ENCODE data around the gene CIB2.
A peak's percentile ranks its signal among the peaks of the same experiment; 100 is the strongest.

CIB2 gene

DNA sequence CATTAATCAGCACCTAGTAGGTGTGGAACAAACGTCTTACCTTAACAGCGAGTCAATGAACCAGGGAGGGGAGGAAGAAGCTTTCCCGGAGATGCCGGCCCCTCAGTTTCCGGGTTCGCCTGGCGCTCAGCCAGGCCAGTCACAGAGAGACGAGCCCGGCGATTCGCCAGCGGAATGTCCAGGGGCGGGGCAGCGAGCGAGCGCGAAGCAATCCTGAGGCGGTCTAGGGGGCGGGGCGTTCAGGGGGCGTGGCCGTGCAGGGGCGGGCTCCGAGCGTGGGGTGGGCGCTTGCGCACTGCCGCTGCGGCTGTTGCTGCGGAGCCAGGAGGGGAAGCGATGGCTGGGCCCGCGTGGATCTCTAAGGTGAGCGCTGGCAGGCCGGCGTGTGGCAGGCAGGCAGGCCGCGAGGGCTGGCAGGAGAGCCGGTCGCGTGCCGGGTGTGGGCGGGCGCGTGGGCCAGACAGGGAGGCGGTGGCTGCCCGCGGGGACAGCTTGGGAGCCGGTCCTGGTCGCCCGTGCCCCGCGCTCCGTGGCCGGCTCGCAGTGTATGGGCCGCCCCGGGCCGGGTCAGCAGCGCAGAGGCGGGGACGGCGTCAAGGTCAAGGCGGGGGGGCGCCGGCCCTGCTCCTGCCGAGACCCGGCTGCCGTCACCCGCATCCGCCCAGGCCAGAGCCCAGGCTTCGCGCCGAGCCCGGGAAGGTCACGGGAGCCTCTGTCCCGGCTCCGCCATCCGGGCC lies 18.0 kb upstream of the CIB2 start, which contains the start of gene IDH3A:
Gene IDH3A, plus strand, starts transcription at position 295 of the 737 bp plus-strand sequence. Its CDS starts 42 bp downstream, at position 337.
- DNase-seq, result peak; percentile 94 to 98

DNA sequence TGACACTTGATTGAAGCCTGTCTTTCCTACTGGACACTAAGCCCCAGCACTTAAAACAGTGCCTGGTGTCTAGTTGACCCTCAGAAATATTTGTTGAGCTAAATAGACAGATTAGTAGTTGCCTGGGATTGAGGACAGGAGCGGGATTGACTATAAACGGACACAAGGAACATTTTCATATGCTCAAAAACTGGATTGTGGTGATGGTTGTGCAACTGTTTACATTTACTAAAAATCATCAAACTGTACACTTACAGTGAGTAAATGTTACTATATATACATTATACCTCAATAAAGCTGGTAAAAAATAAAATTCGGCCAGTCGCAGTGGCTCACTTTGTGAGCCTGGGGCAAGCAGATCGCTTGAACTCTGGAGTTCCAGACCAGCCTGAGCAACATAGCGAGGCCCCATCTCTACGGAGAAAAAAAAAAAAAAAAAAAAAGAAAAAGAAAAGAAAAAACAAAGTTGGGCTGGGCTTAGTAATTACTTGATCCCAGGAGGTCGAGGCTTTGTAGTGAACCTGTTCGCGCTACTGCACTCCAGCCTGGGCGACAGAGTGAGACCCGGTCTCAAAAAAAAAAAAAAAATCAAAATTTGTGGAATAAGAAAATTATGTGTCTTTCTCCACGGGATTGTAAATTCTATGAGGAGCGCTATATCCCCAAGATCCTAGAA lies 17.3 kb upstream of the CIB2 start:
- no peak for DNase-seq

DNA sequence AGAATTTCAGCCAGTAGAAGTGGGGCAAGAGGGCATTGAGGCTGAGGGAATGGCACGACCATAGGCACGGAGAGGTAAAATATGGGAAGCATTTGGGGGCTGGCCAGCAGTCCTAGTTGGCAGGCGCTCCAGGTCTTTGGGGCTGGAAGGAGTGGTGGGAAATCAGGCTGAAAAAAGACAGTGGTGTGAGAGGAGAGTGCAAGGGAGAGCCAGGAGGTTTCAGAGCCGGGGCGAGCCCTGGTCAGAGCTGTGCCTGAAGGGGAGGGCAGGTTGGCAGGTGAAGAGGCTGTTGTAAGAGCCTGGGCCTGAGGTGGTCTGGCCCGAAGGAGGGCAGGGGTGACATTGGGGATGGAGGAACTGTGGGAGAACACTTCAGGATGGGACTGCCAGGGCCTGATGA lies 16.3 kb upstream of the CIB2 start:
- no peak for DNase-seq

DNA sequence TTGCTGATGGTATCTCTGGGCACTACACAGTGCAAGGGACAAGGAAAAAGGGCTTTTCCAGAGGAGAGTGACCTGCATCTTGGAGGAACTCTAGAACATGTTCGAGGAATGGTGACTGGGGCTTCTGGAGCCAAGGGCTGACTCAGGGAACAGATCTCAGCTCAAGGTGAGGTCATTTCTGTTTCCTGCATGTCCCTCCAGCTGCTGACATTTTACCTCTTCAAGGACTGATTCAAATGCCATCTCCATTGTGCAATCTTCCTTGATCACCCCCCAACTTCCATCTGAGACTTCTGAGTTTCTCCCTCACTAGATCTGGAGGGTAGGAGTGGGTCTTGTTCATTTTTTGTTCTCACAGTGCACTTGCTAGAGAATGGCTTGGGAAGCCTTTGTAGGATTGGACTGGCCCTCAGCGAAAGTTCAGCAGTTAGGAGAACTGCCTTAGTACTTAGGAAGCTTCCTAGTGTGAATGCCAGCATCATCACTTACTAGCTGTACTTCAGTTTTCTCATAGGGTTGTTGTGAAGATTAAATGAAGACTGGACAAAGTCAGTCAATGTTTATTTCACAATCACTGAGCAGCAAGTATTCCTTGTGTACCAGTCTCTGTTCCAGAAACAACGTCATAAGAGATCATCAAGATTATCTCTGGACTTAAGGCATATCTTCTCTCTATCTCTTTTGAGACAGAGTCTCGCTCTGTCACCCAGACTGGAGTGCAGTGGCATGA lies 15.3 kb upstream of the CIB2 start:
- no peak for DNase-seq

DNA sequence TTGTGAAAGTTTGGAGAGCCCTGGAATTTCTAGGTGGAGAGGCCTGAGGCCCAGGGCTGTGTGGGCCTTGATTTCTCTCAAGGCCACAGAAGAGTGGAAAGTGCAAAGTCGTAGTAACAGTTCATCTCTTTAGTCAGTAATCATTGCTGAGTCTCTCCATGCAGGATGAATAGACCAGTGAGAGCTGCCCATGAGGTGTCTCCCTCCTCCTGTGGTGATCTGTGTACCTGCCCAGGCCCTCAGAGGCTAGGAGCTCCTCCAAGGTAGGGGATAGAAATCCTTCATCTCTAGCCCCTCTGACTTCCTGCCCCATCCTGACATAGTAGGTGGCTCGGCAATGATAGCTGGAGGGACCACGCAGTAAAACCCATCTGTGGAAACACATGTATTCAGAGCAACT lies 11.1 kb upstream of the CIB2 start:
- no peak for DNase-seq

DNA sequence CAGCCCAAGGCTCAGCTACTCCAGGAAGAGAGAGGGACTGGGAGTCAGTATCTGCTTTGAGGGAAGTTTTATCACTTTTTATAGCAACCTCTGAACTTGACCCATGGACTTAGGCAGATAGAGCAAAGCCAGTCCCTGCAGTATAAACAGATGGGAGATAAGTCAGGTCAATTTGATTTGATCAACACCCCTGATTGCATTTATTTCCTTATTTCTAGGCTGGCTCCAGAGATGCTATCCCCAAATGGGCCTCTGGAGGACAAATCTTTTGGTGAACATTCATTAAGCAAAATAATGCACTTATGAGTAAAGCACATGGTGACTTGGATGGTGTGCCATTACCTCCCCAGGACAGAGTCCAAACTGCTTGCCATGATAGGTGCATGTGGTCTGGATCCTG lies 9.0 kb upstream of the CIB2 start:
- no peak for DNase-seq

DNA sequence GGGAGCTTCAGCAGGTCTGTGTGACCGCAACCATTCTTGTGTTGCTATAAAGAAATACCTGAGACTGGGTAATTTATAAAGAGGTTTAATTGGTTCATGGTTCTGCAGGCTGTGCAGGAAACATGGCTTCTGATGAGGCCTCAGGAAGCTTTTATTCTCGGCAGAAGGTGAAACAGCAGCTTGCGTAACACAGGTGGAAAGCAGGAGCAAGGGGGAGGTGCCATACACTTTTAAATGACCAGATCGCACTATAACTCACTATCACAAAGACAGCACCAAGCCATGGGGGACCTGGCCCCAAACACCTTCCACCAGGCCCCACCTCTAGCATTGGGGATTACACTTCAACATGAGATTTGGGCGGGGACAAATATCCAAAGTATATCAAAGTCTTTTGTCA lies 8.3 kb upstream of the CIB2 start:
- no peak for DNase-seq

DNA sequence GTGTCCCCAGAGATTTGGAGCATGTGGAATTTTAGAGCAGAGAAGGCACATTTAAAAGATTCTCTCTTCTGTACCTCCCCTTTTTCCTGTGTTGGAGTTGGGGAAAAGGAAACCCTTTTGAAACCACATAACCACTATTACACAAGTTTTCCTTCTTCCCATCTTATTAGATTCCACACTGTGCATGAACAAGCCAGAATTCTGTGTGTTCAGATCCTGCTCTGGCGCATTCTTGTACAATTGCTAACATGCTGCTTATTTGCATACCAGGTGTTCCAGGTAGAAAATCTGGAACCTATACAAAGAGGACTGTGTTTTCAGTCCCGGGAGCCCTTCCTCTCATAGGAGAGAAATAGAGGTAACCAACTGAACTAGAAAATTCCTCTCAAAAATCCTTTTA lies 2.6 kb upstream of the CIB2 start:
- DNase-seq, result no peak

DNA sequence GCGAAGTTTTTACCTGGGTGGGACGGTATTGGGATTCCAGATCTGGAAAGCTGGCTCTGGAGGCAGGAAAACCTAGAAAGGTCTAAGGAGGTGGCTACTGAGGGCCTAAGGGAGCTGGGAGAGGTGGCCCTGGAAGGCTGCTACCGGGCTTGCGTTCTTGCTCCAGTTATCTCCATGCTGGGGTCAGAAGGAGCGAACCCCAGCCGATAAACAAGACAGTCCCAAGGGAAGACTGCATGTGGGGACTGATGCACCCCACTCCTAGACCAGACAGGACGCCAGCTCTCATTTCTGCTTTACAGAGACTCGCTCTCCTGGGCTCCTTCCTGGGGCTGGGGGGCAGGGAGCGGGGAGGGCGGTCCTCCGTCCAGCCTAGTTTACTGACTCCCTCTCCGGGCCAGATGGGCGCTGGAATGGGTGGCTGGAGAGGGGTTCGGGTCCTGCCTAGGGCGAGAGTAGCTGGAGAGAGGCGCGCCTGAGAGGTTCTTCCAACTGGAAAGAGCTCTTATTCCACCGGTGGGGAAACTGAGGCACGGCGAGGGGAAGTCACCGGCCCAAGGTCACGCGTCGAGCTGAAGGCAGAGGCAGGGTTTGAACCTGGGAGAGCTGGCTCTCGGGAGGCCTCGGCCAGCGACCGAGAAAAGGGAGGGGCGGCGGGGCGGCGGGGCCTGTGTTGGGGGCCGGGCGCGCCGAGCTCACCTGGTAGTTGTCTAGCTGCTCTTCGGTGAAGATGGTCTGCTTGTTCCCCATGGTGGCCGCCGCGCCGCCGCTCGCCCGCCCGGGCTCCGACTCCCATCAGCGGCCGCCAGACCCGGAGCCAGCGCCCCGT lies 565 bp downstream of the CIB2 start:
- no peak for DNase-seq

DNA sequence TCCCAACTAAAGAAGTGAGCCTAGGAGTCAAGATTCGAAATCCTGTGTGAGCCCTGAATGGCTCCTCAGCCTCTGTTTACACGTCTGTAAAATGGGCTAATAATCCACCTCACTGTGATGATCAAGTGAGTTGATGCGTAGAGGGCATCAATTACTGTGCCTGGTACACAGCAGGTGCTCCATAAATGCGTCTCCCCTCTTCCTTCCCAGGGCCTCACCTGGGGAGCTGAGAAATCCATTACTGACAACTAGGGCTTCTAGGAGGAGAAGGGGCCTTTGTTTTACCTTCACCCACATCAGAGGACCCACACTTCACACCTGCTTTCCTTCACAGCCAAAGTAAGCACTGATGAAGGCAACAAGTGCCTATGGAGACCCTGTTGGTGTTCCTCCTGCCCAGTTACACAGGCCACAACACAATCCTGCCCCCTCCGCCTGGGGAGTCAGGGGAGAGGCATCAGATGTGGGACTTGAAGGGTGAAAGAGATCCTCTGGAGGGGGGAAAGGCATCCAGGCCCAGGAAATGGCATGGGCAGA lies 1.4 kb downstream of the CIB2 start:
- DNase-seq, result no peak

DNA sequence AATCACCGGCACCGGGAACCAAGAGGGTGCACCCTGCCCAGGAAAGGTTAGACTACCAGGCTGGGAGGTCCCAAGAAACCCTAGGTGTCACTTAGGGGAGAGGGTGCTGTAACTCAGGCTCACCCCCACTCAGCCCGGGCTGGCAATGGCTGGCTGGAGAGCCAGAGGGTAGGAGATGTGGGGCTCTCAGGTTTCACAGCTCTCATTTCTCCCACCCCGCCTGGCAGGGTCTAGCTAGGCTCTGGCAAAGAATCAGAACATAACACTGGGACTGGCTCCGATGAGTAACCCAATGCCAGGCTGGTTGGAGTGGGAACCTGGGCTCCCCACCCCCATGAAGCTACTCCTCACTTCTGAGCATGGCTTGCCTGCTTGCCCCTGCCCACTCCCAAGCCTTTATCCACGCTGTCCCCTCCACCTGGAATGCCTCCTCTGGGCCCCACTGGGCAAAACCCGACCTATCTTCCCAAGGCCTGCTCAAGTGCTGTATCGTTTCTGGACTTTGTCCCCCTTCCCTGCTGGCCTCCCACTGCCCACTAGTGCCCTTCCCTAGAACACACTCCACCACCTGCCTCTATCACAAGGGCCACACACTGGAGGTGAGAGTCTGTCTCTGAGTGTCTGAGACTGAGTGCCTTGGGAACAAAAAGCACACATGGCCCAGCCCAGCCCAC lies 2.0 kb downstream of the CIB2 start:
- DNase-seq, result no peak

DNA sequence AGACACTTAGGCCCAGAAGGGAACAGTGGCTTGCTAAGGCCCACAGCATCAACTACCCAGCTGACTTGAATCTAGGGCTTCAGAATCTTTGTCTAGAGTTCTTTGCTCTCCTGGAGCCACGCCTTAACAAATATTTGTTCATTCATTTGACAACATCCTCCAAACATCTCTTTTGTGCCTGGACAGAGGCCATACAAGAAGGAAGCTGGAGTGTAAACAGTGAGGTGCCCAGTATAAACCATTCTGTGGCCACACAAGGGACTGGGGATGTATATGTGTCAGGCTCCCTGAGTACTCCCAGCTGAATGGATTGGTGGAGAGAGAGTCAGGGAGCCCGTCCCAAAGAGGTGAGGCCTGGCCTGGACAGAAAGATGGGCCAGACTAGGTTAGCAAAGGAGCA lies 3.4 kb downstream of the CIB2 start:
- no peak for DNase-seq

DNA sequence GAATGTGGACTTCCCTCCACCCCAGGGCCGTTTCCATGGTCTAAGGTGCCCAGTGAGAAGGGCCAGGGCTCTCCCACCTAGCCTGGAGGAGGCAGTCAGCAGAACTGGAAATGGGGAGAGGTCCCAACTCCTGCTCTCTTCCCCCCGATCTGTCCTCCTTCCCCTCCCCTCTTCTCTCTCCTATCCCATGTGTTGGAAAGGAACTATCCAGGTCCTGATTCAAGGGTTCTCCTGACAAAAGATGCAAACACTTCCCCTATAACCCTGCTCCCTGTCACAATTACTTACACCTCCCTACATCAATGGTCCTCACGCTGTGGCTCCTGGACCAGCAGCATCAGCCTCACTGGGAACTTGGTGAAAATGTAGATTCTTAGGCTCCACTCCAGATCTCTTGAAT lies 6.0 kb downstream of the CIB2 start:
- DNase-seq, result no peak

DNA sequence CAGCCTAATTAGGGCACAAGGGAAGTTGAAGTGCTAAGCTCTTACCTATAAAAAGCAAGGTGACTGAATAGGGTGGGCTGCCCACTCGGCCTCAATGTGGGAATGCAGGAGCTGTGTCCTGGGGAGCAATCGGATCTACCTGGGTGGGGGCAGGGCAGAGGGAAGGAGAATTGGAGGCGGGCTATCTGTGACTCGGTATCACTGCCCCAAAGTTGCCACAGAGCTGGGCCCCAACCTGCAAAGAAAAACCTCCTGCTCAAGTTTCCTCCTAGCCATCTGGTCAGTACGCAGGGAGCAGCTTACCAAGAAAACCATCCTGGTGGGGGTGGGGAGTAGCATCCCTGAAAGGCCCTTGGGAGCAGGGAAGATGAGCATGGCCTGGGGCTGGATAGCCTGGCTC lies 10.7 kb downstream of the CIB2 start:
- no peak for DNase-seq

DNA sequence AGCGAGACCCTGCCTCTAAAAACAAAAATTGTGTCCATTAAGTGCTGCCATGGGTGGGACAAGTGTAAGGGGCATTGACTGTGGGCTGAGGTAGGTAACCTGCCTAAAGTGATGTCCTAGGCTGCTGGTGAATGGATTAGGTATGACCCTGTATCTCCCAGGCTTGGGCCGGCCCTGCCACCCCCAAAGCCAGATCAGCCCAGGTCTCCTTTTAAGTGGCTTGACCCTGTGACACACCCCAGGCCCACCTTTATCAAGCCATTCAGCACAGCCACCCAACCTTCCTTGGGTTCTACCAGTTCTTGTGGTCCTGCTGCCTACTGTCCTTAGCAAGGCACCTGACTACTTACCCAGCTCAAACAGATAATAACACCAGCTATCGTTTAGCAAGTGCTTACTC lies 18.7 kb downstream of the CIB2 start:
- DNase-seq, result no peak

DNA sequence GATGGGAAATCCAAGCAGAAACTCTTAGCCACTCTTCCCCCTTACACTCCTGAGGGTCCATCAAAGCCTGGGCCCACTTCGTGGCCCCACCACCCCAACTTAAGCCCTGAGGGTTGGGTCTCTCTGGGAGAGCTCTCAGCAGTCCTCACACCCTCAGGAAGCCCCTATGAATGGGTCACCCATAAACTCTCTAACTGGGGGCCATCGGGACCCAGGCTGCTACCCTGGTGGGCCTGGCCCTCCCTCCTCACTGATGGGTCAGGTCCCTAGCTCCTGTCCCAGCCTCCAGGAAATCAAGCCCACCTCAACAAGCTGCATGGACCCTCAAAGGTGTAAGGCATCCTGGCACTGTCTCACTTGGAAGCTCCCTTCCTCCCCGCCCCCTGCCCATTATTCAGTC lies 19.5 kb downstream of the CIB2 start:
- no peak for DNase-seq

DNA sequence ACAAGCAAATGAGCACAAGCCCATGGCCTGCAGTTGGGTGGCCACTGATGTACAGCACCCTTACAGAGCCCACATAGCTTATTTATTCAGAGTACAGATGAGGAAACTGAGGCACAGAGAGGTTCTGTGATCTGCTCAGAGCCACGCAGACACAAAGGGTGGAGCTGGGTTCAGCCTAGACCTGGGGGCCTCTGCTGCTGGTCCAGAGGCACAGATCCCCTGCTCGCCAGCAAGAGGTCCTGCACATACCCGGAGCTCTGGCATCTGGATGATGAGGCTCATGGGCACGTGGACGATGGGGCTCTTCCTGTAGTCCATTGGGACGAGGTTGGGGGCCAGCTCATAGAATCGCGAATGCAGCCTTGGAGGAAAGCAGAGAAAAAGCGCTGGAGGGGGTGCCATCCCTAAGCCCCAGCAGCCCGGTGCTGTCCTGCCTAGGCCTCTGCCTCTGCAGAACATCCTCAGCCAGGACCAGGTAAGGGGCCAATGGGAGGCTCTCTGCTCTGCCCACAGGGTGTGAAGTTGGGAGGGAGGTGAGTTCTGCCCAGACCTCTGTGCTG lies 20.2 kb downstream of the CIB2 start:
- no peak for DNase-seq

DNA sequence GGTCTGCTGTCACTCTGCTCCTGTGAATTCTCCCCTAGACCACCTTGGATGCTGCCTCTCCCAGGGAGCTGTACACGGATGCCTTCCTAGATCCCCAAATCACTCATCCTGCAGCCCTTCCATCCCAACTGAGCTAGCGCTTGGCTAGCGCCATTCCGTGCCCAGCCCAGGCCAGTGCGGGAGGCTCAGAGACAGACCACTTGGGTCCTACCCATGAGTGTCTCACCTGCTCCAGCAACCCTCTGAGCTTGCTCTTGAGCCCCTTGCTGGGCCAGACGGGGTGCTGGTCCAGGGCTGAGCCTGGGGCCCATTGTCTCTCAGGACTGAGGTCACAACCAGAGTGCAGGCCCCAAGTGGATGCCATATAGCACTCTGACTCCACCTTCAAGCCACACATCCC lies 21.1 kb downstream of the CIB2 start:
- DNase-seq, result no peak

DNA sequence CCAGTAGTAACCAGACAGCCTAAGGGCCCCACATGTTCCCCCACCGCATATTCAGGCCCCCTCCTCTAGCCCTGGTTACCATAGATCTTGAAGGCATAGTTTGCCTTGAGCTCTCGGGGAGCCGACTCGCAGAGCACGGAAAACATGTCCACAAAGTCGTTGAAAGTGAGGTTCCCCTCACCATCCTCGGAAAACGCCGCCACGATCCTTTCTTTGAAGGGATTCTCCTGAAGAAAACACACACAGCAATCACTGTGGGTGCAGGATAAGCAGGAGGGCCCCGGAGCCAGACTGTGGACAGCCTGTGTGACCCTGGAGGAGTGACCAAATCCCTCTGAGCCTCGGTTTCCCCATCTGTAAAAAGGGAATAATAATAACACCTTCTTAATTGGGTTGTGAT lies 22.1 kb downstream of the CIB2 start:
- no peak for DNase-seq

DNA sequence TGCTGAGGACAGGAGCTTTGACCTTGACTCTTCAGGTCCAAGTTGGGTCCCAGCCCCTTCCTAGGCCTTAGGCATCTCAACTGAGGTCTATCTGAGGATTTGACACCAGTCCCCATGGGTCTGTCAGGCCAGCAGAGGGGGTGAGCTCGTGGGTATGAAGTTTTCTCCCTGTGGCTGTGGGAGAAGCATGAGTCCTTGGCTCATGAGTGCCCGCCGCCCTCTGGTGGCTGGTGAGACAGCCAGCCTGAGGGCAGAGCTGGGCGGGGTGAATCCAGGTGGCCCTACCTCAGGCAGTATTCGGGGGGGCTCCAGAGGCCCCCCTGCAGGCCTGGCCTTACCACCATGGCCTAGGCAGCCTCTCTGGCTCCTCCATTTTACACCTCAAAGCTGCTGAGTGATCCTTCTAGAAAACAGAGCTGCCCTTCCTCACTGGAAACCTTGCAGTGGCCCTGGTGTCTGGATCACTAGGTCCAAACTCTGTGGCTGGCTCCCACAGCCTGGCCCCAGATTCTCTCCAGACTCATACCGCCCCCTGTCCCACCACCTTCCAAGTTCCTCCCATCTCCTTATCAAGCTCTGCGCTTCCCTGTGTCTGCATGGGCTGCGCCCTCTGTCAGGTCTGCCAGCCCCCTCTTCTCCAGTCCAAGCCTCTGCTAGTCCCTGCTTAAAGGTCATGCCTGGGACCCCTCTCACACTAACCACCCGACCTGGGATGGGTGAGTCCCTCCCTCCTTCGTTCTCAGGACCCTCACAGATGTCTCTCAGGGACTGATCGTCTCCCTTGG lies 22.8 kb downstream of the CIB2 start:
- peak; percentile 28 to 74 for DNase-seq

DNA sequence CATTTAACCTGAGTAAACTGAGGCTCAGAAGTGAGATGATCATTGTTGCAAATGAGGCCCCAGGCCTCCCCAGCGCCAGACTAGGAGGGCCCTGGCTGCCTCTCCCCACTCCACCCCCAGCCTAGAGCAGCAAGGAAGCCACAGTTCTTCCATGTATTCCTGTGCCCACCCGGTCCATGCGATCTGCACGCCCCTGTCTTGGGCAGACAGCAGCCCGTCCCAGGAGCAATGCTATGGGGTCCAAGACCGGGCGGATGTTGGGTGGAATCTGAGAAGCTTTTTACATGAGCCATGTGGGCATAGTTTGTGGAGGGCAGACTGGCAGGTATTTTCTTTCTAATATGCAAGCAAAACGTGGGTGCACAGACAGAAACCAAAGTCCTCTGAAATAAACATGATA lies 23.8 kb downstream of the CIB2 start:
- DNase-seq, result no peak
